GM21786 (cell line): Measurements from ENCODE around the gene PLA2G2F.

Source experiments
- ATAC-seq: cut with Tn5 transposase; IDR thresholded peaks from one replicate; pipeline ENCODE4 v1.9.1; 2021; ENCODE audit not compliant: unreplicated experiment

PLA2G2F gene

GRCh38 chr1:20138961-20139550, at the start of gene PLA2G2F:
PLA2G2F (plus strand) TSS chr1:20139323; CDS start chr1:20139428, 105 bp downstream.
- ATAC-seq, result no peak

GRCh38 chr1:20089328-20090077, 49.6 kb upstream of the PLA2G2F start:
- no peak for ATAC-seq

GRCh38 chr1:20090119-20090518, 49.0 kb upstream of the PLA2G2F start:
- no peak for ATAC-seq

- no peak for ATAC-seq
Measured at GRCh38 chr1:20090641-20091040, 48.5 kb upstream of the PLA2G2F start.

DNA sequence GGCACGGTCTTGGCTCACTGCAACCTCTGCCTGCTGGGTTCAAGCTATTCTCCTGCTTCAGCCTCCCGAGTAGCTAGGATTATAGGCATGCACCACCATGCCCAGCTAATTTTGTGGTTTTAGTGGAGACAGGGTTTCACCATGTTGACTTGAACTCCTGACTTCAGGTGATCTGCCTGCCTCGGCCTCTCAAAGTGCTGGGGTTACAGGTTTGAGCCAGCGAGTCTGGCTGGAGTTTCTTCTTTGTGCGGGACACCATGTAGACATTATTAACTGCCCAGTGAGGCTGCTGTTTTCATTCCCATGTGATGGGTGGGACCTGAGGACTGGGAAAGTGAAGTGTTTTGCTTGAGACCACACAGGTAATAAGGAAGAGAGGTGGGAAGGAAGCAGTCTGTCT, 45.8 kb upstream of the PLA2G2F start:
- no peak for ATAC-seq

DNA sequence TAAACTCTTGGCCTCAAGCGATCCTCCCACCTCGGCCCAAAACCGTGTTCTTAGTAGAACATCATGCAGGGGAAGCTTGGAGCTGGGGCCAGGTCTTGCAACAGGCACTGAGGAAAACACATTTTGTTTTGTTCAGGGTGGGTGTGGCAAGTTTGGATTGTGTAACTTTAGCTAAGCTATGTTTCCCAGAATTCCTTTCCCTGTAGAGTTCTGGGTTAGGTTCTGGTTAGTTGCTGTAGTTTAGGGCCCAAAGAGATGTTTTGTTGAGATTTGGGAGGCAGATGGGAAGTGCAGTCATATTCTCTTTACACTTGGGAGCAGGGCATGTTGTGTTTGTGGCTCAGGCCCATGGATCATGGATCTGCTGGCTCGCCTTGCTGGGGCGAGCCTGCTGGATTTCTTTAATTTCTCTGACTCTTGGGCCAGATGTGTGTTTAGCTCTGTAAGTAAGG, 45.2 kb upstream of the PLA2G2F start:
- no peak for ATAC-seq

DNA sequence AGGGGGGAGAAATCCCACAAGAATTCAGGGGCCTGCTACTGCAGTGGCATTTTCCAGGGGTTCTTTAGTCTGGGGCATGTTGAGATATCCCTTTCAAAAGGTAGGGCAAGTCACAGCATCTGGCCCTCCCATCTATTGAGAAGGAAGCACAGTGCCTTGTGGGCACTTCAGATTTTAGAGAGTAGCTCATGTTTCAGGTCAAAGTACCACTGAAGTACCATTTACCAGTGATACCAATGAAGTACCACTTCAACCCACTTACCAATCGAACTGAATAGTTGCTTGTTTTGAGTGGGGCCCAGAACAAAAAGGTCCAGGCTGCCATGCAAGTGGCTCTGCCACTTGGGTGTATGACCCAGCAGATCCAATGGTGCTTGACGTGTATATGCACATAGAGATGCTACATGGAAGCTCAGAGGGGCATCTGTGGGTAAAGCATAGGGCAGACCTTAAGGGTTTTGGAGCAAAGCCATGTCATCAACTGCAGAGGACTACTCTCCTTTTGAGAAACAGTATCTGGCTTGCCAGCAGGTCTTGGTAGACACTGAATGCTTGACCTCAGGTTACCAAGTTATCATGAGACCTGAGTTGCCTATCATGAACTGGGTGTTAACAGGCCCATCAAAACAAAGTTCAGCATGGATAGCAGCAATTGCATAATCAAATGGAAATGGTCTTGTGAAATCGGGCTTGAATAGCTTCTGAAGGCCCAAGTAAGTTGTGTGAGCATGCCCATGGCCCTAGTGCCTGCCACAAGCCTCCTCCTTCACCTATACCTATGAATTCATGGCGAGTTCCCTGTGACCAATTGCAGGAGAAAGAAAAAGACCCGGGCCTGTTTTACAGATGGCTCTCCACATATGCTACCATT, 43.3 kb upstream of the PLA2G2F start:
- ATAC-seq, result no peak

DNA sequence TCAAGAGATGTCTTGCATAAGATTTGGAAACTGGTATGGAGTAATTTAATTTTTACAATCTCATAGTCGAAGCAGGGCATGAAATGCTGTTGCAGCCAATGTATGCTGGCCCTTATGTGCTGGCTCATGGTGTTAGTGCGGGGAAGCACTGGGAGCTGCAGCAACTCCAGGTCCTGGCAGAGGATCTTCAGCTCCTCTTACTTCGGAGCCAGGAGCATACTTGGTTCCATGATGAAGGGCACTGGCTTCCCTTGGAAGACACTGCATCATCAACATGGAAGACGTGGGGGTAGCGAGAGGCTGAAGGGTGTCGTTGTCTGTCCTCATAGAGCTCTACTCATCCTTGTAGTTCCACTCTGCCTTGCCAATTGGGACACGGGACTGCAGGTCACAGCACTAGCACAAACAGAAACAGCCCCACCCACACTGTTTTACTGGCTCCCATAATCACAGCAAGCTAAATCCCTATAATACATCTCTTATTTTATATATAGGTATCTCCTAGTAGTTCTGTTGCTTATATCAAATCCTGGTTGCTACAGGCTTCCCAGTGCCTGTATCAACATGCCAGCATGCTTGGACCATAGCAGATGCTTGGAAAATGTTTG, 42.2 kb upstream of the PLA2G2F start:
- no peak for ATAC-seq

DNA sequence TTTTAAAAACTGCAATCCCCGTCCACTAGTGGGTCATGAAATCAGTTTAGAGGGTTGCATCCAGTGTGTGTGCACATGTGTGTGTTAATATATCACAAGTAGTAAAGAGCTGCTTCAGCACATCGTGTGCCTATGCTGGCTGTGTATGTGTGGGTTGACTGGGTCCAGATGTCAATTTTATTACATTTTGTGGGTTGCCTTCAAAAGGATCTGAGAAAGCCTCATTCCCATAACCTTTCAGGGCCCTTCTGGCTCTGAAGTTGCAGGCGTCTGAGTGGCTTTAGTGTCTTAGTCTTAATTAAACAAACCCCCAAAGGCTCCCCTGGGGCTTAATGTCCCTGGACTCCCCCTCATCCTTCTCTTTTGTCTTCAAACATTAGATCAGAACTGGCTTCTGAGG, 39.6 kb upstream of the PLA2G2F start:
- no peak for ATAC-seq

GRCh38 chr1:20100632-20101355, 38.3 kb upstream of the PLA2G2F start:
- no peak for ATAC-seq

DNA sequence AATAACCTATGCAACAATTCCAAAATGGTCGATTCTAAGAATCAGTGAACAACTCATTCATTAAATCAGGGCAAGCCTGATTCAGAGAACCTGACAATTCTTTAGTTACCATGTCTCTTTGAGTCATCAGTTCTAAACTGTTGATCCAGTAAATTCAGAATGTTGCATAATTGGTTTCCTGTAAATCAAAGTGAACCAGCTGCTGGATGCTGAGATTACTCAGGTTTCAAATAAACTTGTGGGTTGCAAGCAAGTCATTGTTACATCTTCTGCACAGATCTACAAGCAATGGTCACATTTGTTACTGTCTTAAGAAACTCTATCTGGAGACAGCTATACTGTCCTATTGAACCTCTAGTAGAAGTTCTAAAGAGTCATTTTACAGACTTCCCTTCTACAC, 36.2 kb upstream of the PLA2G2F start:
- ATAC-seq, result no peak

DNA sequence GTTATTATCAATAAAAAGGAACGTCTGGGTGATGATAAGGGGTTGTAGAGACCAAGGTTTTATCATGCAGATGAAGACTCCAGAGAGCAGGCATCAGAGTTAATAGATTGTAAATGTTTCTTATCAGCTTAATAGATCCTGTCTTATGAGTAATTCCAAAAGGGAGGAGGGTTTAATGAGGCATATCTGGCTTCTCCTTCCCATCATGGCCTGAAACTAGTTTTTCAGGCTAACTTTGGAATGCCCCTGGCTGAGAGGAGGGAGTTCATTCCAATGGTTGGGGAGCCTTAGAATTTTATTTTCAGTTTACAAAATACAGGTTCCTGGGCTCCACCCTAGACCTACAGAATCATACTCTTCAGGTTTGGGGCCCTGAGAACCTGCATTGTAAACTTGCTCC, 33.3 kb upstream of the PLA2G2F start:
- no peak for ATAC-seq

GRCh38 chr1:20107351-20107750, 31.8 kb upstream of the PLA2G2F start:
- ATAC-seq, result no peak

DNA sequence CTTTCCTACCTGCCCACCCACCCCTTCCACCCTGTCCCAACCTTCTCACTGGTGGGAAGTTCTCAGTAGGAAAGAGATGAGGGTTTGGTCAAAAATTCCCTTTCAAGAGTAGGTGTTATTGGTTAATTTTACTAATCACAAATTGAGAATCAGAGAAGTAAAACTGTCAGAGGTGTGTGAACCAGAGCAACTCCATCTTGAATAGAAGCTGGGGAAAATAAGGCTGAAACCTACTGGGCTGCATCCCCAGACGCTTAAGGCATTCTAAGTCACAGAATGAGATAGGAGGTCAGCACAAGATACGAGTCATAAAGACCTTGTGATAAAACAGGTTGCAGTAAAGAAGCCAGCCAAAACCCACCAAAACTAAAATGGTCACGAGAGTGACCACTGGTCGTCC, 31.3 kb upstream of the PLA2G2F start:
- no peak for ATAC-seq

DNA sequence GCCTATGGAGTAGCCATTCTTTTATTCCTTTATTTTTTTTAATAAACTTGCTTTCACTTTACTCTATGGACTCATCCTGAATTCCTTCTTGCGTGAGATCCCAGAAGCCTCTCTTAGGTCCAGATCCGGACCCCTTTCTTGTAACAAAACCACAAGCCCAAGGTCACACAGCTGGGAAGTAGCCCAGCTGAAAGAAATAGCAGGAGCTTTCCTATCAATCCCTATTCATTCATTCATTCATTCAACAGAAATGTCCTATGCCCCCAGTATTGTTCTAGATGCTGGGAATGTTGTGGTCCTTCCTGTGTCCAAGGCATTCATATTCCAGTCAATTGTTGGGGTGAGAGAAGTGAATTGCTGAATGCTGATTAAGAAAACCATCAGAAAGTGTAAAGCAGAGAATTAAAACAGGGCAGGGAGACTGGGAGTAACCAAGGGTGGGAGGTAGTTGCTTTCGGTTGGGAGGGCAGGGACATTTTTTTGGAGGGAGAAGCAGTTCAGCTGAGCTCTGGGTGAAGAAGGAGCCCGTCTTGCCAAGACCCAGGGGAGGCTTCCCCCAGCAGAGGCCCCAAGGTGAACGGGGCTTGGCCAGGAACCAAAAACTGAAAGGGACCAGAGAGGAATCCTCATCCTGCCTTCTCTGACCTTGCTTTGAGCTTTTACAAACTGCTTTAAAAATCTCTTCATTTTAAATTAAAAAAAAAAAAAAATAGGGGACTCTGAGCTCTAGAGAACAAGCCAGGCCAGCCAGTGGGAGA, 30.6 kb upstream of the PLA2G2F start:
- no peak for ATAC-seq

DNA sequence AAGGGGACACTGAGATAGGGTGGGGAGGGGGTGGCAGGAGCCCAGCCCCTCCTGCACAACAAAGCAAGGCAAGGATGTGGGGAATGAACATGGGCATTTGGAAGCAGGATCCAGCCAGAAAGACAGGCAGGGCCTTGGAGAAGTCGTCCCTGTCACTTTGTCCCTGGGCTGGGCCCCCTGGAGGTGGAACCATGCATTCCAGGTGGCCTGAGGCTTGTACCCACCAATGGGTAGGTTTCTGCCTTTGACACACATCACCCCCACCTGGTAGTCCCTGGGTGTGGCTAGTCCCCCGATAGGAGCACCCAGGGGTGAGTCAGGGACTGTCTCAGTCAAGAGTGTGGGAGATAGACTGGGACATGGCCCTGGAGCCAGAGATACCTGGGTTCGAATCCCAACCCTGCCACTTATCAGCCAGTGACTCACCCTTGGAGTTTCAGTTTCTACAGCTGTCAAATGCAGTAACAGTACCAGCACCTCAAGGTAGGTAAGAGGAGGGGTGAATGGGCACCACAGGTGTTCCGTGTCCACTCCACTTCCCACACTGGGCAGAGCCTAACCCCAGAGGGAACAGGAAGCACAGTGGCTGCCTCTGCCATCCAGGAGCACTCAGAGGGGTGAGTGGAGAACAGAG, 29.8 kb upstream of the PLA2G2F start:
- ATAC-seq, result no peak

GRCh38 chr1:20110679-20111078, 28.4 kb upstream of the PLA2G2F start:
- no peak for ATAC-seq

- no peak for ATAC-seq
Measured at GRCh38 chr1:20111452-20111851, 27.7 kb upstream of the PLA2G2F start.

DNA sequence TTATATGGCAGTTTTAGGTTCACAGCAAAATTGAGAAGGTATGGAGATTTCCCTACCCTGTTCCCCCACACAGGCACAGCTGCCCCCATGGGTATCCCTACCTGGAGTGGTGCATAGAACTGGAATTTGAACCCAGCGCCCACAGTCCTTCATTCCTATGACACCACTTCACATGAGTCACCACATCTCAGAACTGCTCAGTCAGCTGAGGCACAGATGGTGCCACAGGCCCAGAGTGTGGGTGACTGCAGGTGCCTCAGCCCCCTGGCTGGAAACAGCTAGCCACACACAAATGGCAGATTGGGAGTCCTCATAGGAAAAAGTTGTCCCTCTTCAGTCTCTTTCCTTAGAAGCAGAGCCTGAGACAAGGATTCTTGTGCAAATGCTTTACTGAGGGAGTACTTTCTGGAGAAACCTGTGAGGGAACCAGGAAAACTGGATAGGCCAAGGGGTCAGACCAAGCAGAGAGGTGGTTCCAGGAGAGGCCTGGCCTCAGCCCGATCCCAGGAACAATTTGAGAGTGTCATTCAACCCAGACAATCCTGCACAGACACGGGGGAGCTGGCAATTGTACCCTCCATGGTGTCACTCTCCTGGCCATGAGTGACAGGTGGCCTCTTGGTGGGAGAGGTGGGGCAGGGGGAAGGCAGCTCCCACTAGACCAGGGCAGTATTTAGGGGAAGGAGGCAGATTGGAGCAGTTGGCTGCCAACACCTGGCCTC, 26.7 kb upstream of the PLA2G2F start:
- ATAC-seq, result no peak
